DMS153 treated with DMSO at 0.1 percent for 48 hours (cell line): ENCODE data around the gene AFF1.
"Not testable (repeated sequence)": the region's sequence is repeated elsewhere in the genome, so short reads cannot be mapped to it uniquely, and the experiment has no call there.

ENCODE experiments used
- DNase-seq: peaks from one replicate; lab custom pipeline; 2025; ENCODE audit not compliant: unreplicated experiment; lab: John Stamatoyannopoulos, UW

The AFF1 gene

GRCh38 chr4:87053802-87054767 lies 119.3 kb downstream of the AFF1 start:
- no peak for DNase-seq

DNA sequence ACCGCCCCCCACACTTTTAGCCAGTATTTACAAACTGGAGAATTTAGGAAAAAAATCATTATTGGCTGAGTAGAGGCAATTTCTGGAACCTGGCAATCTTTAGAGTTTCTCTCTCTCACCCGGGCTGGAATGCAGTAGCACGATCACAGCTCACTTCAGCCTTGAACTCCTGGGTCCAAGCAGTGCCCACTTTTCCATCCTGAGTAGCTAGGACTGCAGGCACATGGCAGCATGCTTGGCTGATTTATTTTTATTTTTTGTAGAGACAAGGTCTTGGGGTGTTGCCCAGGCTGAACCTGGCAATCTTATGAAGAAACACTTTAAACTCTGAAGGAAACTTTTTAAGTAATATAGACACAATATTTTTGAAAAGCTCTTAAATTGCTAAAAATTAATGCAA lies 120.1 kb downstream of the AFF1 start:
- DNase-seq = no peak

DNA sequence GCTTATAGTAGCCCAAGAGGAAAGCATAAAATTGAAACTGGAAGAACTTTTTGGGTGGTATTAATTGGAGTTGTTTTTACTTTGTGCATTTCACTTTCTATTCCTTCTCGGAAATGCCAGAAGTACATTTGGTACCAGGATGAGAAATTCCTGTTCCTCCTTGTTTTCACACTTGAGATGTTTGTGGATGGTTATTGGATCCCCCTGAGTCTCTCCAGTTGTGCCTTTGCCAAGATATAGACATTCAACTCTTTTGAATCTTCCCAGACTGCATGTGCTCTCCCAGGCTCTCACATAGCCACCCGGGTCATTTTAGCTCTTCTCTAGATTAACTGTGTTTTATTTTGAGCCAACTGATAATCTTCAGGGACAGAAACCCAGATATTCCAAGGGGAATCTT lies 120.5 kb downstream of the AFF1 start:
- DNase-seq = no peak

GRCh38 chr4:87056881-87057280 lies 122.1 kb downstream of the AFF1 start:
- DNase-seq = no peak

DNA sequence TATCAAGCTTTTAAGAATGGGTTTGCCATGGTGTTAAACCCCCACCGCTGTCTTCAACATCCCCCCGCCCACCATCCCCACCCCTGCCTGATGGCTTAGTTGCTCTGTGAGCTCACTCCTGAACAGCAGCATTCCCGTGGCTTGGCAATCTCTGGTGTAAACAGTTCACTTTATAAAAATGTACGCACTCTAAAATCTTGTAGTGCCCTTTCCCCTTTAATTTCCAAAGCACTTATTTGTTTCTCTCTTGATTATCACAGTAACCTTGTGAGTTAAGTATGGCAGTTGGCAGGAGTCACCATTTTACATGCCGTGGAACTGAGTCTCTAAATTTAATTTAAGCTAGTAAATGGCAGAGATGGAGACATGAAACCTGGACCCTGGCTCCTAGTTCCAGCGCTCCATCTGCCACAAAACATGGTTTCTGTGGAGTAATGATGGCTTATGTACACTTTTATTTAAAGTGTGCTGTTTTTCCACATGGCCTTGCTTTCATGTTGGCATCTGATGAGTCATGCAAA lies 123.1 kb downstream of the AFF1 start:
- no peak for DNase-seq

DNA sequence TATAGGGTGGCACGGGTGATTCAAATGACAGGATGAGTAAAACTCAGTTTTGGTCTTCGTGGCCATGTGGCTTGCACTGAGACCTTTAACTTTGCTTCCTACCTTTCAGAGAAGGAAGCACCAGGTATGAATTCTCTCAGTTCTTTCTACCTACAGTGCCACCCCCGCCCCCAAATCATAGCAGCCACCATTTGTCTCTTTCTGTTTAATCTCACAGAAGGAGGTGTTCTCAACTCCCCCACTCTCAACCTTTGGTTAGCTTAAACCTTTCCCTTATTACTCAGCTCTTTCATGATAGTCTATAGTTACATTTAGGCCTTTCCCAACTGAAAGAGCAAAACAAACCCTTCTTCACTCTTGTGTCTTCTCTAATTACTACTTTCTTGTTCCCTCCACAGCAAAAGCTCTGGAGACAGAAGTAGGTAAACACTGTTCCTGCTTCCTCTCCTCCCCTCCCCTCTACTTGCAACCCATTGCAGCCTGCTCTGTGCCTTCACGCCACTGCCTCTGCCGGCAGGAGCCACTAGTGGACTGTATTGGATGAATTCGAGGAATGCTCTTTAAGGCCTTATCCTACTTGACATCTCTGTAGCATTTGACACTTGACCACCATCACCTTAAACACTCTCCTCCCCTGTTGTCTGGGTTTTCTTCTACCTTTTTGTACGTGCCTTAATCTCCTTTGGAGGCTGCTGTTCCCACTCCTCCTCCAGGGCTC lies 123.7 kb downstream of the AFF1 start:
- DNase-seq = no peak

DNA sequence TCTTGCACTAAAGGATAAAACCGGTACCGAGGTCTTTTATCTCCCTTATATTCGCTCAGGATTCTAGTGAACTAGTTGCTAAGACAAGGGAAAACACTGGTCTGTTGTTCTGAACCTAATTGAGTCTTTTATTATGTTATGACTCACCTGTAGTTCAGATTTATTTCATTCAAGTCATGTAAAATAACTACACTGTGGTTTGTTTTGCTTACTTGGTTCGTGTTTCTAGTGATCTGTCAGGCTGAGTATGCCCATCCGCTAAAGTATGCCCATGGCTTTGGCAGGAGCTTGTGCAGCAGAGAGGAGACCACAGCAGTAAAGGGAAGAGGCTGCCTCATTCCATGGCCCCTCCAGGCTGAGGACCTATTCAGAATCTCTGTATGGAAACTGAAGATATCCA lies 126.1 kb downstream of the AFF1 start:
- DNase-seq = no peak

DNA sequence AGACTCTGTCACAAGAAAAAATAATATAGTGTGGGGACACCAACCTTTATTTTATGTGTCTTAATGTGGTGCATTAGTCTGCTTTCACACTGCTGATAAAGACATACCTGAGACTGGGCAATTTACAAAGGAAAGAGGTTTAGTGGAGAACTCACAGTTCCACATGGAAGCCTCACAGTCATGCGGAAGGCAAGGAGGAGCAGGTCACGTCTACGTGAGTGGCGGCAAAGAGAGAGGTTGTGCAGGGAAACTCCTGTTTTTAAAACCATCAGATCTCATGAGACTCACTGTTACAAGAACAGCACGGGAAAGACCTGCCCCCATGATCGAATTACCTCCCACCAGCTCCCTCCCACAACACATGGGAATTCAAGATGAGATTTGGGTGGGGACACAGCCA lies 130.2 kb downstream of the AFF1 start:
- DNase-seq = no peak

GRCh38 chr4:87066403-87067123 lies 131.8 kb downstream of the AFF1 start:
- DNase-seq = no peak

GRCh38 chr4:87067124-87067885 lies 132.5 kb downstream of the AFF1 start:
- no peak for DNase-seq

GRCh38 chr4:87068583-87069021 lies 133.8 kb downstream of the AFF1 start:
- peak; percentile 75 for DNase-seq

DNA sequence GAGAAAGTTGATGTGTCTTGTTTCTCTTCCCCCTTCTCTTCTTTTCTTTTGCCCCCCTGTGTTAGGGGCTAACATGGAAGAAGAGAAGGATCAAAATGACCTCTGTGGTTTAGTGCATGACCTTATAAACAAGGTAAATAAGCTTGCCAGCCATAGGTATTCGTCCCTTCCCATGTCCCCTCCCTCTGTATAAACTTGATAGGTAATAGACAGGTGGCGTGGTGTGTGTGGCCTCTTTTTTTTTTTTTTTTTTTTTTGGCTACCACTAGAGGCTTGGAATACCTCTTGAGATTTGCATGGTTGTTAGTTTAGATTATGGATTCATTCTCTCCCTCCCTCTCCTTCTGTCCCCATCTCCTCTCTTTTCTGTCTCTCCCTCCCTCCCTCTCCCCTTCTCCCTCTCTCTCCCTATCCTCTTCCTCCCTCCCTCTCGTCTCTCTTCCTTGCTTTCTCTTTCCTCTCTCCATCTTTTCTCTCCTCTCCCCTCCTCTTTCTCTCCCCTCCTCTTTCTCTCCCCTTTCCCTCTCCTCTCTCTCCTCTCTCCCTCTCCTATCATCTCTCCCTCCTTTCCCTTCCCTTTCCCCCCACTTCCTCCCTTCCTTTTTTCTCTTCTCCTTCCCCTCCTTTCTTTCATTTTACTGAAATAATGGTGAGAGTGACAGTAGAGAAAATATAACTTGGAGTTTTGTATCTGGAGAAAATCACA lies 134.4 kb downstream of the AFF1 start:
- no peak for DNase-seq

DNA sequence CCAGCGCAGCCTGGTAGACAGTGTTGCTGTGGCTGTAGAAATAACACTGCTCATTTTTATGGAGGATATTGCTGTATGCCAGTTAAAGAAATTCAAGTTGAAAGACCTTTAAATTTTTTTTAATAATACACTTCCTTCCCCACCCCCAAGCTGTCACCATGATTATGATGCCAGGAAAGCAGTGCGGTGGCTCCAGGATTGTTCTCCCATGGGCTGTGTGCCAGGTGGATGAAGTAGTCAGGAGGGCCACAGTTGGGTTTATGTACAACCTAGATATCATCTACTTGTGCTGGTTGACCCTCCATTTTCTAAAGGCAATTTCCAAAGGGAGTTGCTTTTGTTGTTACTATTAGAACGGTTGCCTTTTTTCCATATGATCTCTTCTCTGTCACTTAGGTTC lies 136.6 kb downstream of the AFF1 start:
- DNase-seq = peak; percentile 71

DNA sequence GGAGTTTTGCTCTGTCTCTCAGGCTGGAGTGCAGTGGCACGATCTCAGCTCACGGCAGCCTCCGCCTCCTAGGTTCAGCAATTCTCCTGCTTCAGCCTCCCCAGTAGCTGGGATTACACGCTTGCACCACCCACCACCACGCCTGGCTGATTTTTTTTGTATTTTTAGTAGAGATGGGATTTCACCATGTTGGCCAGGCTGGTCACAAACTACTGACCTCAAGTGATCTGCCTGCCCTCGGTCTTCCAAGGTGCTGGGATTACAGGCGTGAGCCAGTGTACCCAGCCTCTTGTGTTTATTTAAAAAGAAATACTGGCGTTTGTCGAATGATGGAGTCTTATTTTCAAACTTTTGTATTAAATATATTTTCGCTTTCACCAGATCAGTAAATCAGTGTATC lies 137.7 kb downstream of the AFF1 start:
- DNase-seq = not testable (repeated sequence)

GRCh38 chr4:87073199-87074120 lies 138.6 kb downstream of the AFF1 start:
- peak; percentile 92 for DNase-seq

DNA sequence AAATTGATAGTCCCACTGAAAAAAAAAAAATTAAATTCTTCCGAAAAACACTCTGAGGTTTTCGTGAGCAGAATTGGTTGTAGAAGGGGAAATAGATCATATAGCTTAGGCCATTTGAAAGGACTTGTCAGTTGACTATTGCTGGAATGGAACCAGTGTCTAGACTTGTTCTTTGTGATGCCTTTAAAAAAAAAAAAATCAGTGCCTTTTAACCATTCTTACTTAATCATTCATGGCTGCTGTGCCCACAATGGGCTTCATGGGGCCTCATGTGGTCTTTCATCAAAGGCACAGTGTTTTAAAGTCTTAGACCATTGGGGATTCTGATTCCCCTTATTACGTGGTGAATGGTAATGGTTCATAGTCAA lies 139.3 kb downstream of the AFF1 start:
- DNase-seq = no peak

DNA sequence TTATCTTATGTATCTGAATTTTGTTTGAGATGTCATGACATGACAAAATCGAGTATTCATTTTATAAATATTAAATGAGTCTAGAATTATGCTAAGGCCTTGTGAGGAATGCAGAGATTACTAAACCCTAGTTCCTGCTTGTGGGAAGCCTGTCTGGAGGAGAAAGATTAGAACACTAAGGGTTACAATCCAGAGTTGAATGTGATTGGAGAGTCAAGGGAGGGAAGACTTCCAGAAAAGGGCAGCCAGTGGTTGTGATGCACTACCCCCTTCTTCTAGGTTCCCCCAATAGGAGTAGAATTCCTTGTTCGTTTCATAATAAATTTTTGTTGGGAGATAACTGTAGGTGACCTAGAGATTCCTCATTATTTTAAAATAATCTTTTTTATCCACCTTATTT lies 141.1 kb downstream of the AFF1 start:
- DNase-seq = no peak

DNA sequence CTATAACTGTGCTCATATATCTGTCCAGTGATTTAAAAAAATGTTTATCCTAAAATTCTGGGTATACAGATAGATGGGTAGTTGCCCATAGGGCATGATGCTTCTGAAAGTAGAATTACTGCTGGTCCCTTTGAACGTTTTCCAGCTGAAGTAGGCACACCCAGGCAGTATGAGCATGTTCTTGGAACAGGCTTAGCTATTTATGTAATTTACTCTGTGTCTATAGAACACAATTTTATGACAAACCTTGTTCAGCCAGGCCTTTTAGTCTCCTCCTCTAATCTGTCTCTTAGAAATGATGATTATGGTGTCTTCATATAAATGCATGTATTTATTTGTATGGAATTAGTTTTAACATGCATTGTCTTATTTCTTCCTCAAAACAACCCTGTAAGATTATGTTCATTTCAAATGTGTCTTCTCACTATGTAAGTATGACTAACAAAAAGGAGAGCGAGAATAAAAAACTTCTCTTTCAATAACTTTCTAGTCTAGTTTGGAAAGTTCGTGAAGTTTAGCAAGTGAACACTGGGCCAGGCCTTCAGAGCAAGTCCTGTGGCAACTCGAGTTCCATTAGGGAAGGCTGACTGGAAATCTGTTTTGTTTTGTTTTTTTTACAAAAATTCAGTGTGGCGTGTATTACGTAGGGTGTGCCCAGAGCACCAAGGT lies 142.0 kb downstream of the AFF1 start:
- no peak for DNase-seq
